ENCODE data around the gene BASP1.

The BASP1 gene

GRCh38 chr5:17233488-17233887, 16.1 kb downstream of the BASP1 start:
- TF ChIP-seq, protein P1, sequence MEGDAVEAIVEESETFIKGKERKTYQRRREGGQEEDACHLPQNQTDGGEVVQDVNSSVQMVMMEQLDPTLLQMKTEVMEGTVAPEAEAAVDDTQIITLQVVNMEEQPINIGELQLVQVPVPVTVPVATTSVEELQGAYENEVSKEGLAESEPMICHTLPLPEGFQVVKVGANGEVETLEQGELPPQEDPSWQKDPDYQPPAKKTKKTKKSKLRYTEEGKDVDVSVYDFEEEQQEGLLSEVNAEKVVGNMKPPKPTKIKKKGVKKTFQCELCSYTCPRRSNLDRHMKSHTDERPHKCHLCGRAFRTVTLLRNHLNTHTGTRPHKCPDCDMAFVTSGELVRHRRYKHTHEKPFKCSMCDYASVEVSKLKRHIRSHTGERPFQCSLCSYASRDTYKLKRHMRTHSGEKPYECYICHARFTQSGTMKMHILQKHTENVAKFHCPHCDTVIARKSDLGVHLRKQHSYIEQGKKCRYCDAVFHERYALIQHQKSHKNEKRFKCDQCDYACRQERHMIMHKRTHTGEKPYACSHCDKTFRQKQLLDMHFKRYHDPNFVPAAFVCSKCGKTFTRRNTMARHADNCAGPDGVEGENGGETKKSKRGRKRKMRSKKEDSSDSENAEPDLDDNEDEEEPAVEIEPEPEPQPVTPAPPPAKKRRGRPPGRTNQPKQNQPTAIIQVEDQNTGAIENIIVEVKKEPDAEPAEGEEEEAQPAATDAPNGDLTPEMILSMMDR (IDR thresholded peaks at IDR 0.05; ENCODE audit: control insufficient read depth, insufficient read depth, low read depth, low read length, missing control alignments), result no peak
- DNase-seq (ENCODE audit: low read depth), result no peak
- H3K4me3 ChIP-seq (ENCODE audit: control insufficient read depth, low read depth, low read length), result no peak overlapping the region

DNA sequence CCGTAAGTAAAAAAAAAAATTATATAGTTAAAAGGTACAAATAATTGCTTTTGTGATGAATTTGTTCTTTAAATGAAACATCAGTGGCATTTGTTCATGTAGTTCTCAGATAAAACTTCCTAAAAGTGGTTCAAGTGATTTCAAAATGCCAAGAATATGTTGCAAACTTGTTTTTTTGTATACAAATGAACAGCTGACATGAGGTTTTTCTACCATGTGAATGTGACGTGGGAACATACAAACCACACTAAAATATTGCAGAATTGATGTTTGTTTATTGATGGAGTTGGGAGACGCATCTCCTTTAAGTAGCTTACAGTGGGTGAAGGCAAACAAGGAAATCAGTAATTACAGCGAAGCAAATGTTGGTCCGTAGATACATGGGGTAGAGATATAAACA, 16.9 kb downstream of the BASP1 start:
- no peak for DNase-seq (ENCODE audit: low read depth)
- TF ChIP-seq, protein P1 (IDR thresholded peaks at IDR 0.05; ENCODE audit: control insufficient read depth, insufficient read depth, low read depth, low read length, missing control alignments), result no peak
- no peak overlapping the region for H3K4me3 ChIP-seq (ENCODE audit: control insufficient read depth, low read depth, low read length)

GRCh38 chr5:17235731-17236330, 18.4 kb downstream of the BASP1 start:
- DNase-seq (ENCODE audit: low read depth), result no peak
- H3K4me3 ChIP-seq (ENCODE audit: control insufficient read depth, low read depth, low read length), result no peak overlapping the region
- TF ChIP-seq, protein P1 (IDR thresholded peaks at IDR 0.05; ENCODE audit: control insufficient read depth, insufficient read depth, low read depth, low read length, missing control alignments), result no peak

GRCh38 chr5:17238521-17239041, 21.1 kb downstream of the BASP1 start:
- TF ChIP-seq, protein P1 (IDR thresholded peaks at IDR 0.05; ENCODE audit: control insufficient read depth, insufficient read depth, low read depth, low read length, missing control alignments), result no peak
- no peak overlapping the region for H3K4me3 ChIP-seq (ENCODE audit: control insufficient read depth, low read depth, low read length)
- DNase-seq (ENCODE audit: low read depth), result no peak

DNA sequence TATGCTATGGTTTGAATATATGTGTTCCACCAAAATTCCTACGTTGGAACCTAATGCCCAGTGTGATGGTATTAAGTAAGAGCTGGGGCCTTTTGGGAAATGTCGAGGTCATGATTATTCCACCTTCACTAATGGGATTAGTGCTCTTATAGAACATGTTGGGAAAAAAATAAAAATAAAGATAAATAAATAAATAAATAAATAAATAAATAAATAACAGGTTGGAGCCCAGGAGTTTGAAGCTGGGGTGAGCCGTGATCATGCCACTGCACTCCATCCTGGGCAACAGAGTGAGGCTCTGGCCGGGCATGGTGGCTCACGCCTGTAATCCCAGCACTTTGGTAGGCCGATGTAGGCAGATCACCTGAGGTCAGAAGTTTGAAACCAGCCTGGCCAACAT, 22.5 kb downstream of the BASP1 start:
- DNase-seq (ENCODE audit: low read depth), result no peak
- no peak overlapping the region for H3K4me3 ChIP-seq (ENCODE audit: control insufficient read depth, low read depth, low read length)
- TF ChIP-seq, protein P1 (IDR thresholded peaks at IDR 0.05; ENCODE audit: control insufficient read depth, insufficient read depth, low read depth, low read length, missing control alignments), result no peak

DNA sequence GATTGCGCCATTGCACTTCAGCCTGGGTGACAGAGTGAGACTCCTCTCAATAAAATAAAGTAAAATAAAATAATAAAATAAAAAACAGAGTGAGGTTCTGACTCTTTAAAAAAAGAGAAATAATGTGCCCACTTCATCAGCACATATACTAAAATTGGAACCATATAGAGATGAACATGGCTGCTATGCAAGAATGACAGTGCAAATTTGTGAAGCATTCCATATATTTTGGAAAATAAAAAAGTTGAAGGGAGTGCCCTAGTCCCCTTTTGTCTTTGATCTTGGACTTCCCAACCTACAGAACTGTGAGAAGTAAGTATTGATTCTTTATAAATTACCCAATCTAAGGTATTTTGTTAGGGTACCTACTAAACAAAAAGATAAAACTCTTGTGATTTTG, 23.1 kb downstream of the BASP1 start:
- TF ChIP-seq, protein P1 (IDR thresholded peaks at IDR 0.05; ENCODE audit: control insufficient read depth, insufficient read depth, low read depth, low read length, missing control alignments), result no peak
- H3K4me3 ChIP-seq (ENCODE audit: control insufficient read depth, low read depth, low read length), result no peak overlapping the region
- no peak for DNase-seq (ENCODE audit: low read depth)

Data from AG09309 (cell line).